ENCODE results near the gene FOXP1.

Gene FOXP1

GRCh38 chr3:71444861-71445259 is 138.7 kb downstream of the FOXP1 start:
- Histone ChIP-seq H3K79me2 (ENCODE audit: insufficient read depth, low read length) (no peaks in the 10 kb centered on the region), H3F3A (ENCODE audit: insufficient read depth) (peaks cover 34% of the 10 kb centered on the region), H3K9me3 (ENCODE audit: insufficient read depth, low read length) (no peaks in the 10 kb centered on the region), H3K36me3 (ENCODE audit: low read length) (no peaks in the 10 kb centered on the region), H3K27me3 (ENCODE audit: low read length) (no peaks in the 10 kb centered on the region), H3K9me2 (replicated peaks; ENCODE audit: insufficient read depth, low read length) (no peaks in the 10 kb centered on the region), H4K20me1 (ENCODE audit: low read depth, low read length) (no peaks in the 10 kb centered on the region), H3K4me2 (ENCODE audit: low read depth, low read length, poor library complexity, severe bottlenecking) (peak overlapping the region; percentile 98), H3K9ac (ENCODE audit: low read length) (peak overlapping the region; percentile 38), H2AFZ (ENCODE audit: low read depth, low read length, severe bottlenecking) (peak overlapping the region; percentile 73), H3K4me3 (ENCODE audit: insufficient read depth, low read length, poor library complexity, severe bottlenecking) (peak overlapping the region; percentile 14), H3K27ac (ENCODE audit: low read depth, low read length) (peak overlapping the region; percentile 95)
- no peak for TF ChIP-seq EZH2phosphoT487 (conservative IDR thresholded peaks at IDR 0.05; ENCODE audit: low read length)
- no peak for TF ChIP-seq CTCF (IDR thresholded peaks at IDR 0.05; ENCODE audit: insufficient read depth, low read length, poor library complexity, severe bottlenecking)

- H3K9ac ChIP-seq (ENCODE audit: low read length): peak overlapping the region; percentile 38
- H3K27me3 ChIP-seq (ENCODE audit: low read length): no peaks in the 10 kb centered on the region
- TF ChIP-seq EZH2phosphoT487 (conservative IDR thresholded peaks at IDR 0.05; ENCODE audit: low read length) (no peak), CTCF (IDR thresholded peaks at IDR 0.05; ENCODE audit: insufficient read depth, low read length, poor library complexity, severe bottlenecking) (no peak)
- H2AFZ ChIP-seq (ENCODE audit: low read depth, low read length, severe bottlenecking): peak overlapping the region; percentile 73
- no peaks in the 10 kb centered on the region for H3K79me2 ChIP-seq (ENCODE audit: insufficient read depth, low read length)
- H3K9me3 ChIP-seq (ENCODE audit: insufficient read depth, low read length): no peaks in the 10 kb centered on the region
- peaks cover 34% of the 10 kb centered on the region for H3F3A ChIP-seq (ENCODE audit: insufficient read depth)
- H4K20me1 ChIP-seq (ENCODE audit: low read depth, low read length): no peaks in the 10 kb centered on the region
- peak overlapping the region; percentile 14 for H3K4me3 ChIP-seq (ENCODE audit: insufficient read depth, low read length, poor library complexity, severe bottlenecking)
- H3K36me3 ChIP-seq (ENCODE audit: low read length): no peaks in the 10 kb centered on the region
- peak overlapping the region; percentile 98 for H3K4me2 ChIP-seq (ENCODE audit: low read depth, low read length, poor library complexity, severe bottlenecking)
- no peaks in the 10 kb centered on the region for H3K9me2 ChIP-seq (replicated peaks; ENCODE audit: insufficient read depth, low read length)
- H3K27ac ChIP-seq (ENCODE audit: low read depth, low read length): peak overlapping the region; percentile 95
Measured at GRCh38 chr3:71444028-71444860, 139.3 kb downstream of the FOXP1 start.

GRCh38 chr3:71443332-71443731 is 140.2 kb downstream of the FOXP1 start:
- no peaks in the 10 kb centered on the region for H3K36me3 ChIP-seq (ENCODE audit: low read length)
- H3F3A ChIP-seq (ENCODE audit: insufficient read depth): peaks cover 34% of the 10 kb centered on the region
- H4K20me1 ChIP-seq (ENCODE audit: low read depth, low read length): no peaks in the 10 kb centered on the region
- peak overlapping the region; percentile 14 for H3K4me3 ChIP-seq (ENCODE audit: insufficient read depth, low read length, poor library complexity, severe bottlenecking)
- H3K4me2 ChIP-seq (ENCODE audit: low read depth, low read length, poor library complexity, severe bottlenecking): peak overlapping the region; percentile 98
- H3K9me2 ChIP-seq (replicated peaks; ENCODE audit: insufficient read depth, low read length): no peaks in the 10 kb centered on the region
- H3K79me2 ChIP-seq (ENCODE audit: insufficient read depth, low read length): no peaks in the 10 kb centered on the region
- H3K9me3 ChIP-seq (ENCODE audit: insufficient read depth, low read length): no peaks in the 10 kb centered on the region
- H2AFZ ChIP-seq (ENCODE audit: low read depth, low read length, severe bottlenecking): no peak overlapping the region
- H3K27ac ChIP-seq (ENCODE audit: low read depth, low read length): peak overlapping the region; percentile 95
- no peaks in the 10 kb centered on the region for H3K27me3 ChIP-seq (ENCODE audit: low read length)
- TF ChIP-seq CTCF (IDR thresholded peaks at IDR 0.05; ENCODE audit: insufficient read depth, low read length, poor library complexity, severe bottlenecking): no peak
- TF ChIP-seq EZH2phosphoT487 (conservative IDR thresholded peaks at IDR 0.05; ENCODE audit: low read length): no peak
- peak overlapping the region; percentile 38 for H3K9ac ChIP-seq (ENCODE audit: low read length)

Measured in SU-DHL-6 (cell line).